AG09319 (cell line): Measurements from ENCODE around the gene QPCTL.
"Not testable (repeated sequence)": the region's sequence is repeated elsewhere in the genome, so short reads cannot be mapped to it uniquely, and the experiment has no call there.

ENCODE experiments used
- DNase-seq: peaks from one replicate; pipeline ENCODE4 v3.0.0-alpha.2; 2010; ENCODE audit warnings: low read depth; ENCODE audit errors: extremely low read depth
- TF ChIP-seq, protein P1 (sequence below): IDR thresholded peaks from 2 replicates; pipeline ENCODE4 v1.5.1; 2011; ENCODE audit warnings: low read depth, mild to moderate bottlenecking, inconsistent platforms, low read length, moderate library complexity

The QPCTL gene

DNA sequence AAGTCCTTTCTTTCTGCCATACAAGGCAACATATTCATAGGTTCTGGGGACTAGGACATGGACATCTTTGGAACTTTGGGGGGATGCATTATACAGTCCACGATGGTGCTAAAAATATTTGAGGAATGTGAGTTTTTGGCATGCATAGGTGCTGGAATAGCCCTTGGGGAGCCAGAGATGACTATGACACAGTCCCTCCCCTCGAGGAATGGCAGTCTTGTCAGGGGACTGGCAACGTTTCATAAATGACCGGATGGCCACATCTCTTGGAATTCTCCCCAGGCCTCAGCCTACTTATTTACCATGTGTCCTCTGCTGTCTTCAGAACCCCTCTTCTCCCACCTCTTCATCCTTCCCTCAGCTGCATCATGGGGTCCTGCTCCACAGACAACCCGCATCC, 54.4 kb downstream of the QPCTL start:
- TF ChIP-seq, protein P1, sequence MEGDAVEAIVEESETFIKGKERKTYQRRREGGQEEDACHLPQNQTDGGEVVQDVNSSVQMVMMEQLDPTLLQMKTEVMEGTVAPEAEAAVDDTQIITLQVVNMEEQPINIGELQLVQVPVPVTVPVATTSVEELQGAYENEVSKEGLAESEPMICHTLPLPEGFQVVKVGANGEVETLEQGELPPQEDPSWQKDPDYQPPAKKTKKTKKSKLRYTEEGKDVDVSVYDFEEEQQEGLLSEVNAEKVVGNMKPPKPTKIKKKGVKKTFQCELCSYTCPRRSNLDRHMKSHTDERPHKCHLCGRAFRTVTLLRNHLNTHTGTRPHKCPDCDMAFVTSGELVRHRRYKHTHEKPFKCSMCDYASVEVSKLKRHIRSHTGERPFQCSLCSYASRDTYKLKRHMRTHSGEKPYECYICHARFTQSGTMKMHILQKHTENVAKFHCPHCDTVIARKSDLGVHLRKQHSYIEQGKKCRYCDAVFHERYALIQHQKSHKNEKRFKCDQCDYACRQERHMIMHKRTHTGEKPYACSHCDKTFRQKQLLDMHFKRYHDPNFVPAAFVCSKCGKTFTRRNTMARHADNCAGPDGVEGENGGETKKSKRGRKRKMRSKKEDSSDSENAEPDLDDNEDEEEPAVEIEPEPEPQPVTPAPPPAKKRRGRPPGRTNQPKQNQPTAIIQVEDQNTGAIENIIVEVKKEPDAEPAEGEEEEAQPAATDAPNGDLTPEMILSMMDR, result no peak
- DNase-seq, result no peak

DNA sequence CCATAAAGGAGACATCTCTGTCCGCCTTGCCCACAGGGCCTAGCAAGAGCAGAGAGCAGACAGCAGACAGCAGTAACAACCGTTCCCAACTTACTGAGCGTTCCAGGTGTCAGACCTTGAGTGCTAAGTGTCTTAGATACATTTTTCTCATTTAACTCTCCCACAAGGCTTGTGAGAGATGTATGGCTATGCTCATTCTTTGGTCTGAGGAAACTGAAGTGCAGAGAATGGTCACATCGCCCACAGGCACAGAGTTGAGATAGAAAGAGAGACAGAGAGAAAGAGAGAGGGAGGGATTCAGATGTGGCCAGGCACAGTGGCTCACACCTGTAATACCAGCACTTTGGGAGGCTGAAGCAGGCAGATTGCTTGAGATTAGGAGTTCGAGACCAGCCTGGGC, 55.0 kb downstream of the QPCTL start:
- TF ChIP-seq, protein P1, result no peak
- no peak for DNase-seq

DNA sequence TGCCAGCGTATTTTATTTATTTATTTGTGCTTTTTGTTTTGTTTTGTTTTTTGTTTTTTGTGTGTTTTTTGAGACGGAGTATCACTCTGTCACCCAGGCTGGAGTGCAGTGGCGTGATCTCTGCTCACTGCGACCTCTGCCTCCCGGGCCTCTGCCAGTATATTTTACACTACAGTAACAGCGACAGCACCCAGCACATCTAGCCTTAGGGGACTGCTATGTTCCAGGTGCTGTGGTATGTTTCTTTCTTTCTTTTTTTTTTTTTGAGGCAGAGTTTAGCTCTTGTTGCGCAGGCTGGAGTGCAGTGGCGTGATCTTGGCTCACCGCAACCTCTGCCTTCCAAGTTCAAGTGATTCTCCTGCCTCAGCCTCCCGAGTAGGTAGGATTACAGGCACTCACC, 59.0 kb downstream of the QPCTL start:
- DNase-seq, result not testable (repeated sequence)

DNA sequence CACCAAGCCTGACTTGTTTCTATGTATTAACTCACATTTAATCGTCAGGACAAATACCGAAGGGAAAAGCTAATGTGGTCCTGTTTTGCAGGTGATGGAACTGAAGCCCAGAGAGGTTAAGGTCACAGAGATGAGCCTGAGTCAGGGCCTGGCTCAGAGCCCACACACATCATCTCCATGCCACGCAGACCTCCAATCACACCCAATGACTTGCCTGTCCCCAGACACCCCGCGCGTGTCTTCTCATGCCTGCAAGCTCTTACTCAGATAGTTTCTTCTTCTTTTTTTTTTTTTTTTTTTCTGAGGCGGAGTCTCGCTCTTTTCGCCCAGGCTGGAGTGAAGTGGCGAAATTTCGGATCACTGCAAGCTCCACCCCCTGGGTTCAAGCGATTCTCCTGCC, 60.2 kb downstream of the QPCTL start:
- TF ChIP-seq, protein P1, result no peak

DNA sequence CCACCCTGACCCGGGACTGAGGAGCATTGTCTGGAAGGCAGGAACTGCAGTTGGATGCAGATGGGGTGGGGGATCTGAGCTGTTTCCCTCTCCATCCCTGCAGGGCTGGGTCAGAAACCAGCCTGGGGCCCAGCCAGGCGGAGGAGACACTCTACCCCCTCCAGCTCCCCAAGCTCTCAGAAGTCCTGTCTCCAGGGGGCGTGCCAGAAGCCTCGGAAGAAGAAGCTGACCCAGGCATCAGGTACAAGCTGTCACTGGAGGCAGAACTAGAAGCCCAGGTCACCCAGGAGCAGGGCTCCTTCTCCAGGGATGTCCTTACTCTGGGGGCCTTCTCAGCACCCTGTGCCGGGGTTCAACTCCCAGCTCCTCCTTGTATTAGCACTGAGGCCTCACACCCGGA, 61.1 kb downstream of the QPCTL start:
- TF ChIP-seq, protein P1, result no peak
- no peak for DNase-seq

More for the DNA sequence above, 60.2 kb downstream of the QPCTL start:
- no peak for DNase-seq
